ENCODE results near the gene TAF4.

Gene TAF4

DNA sequence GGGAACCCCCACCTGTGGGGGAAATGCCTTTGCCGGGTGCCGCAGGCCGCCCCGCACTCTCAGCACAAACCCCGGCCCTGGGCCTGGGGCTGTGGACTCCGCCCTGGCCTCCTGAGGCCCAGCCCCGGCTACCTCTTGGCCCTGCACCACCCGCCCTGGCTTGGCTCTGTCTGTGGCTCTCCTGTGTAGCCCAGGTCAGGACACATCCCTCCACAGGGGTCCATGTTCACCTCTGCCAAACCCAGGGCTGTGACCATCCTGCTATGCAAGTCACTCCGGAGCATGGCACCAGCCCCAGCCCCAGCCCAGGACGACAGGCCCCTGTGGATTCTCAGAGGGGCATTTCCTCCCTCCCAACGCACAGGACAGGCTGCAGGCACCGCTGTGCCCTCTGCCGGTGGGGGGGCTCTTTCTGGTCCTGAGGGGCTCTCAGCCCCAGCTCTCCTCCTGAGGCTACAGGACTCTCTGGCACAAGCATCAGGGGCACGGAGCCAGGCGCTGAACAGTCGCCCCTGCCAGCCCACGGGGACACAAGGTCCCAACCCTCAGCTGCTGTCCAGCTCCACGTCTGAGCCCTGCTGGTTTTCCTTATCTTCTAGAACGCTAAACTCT is 45.7 kb downstream of the TAF4 start:
- H3K9ac ChIP-seq (ENCODE audit: low read depth, low read length): no peak overlapping the region

DNA sequence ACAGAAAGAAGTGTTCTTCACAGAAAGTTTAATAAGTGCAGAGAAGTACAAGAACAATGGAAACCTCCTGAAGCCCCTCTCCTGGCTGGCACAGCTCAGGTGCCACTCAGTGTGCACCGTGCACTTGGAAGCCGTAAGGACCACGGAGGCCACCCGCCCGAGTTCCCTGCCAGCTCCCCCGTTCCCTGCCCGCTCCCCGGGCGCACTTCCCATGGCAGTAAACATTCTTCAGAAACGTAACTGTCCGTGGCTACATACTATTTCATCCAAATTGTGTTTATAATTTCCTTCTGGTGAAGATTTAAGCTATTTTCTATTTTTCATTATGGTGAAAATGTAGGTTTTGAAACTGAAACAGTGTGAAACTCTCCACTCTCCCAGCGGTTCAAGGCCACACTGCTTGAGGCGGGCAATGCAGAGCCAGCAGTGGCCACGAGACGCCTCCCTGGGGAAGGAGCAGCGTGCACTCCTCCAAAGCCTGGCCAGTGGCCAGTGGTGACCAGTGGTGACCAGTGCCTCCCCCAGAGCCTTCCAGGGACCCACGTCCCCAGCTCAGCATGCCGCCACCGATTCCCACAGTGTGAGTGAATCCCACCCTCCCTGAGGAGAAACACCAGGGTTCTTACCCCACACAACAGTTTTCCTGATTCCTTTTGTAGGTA is 46.4 kb downstream of the TAF4 start:
- H3K36me3 ChIP-seq (ENCODE audit: insufficient read depth, low read length): no peaks in the 10 kb centered on the region
- no peaks in the 10 kb centered on the region for H3K4me1 ChIP-seq (ENCODE audit: insufficient read depth, low read length)
- no peak overlapping the region for H3K9ac ChIP-seq (ENCODE audit: low read depth, low read length)
- H3K9me3 ChIP-seq (ENCODE audit: control insufficient read depth, insufficient read depth, low read length): no peaks in the 10 kb centered on the region

More for the DNA sequence above, 45.7 kb downstream of the TAF4 start:
- Histone ChIP-seq H3K36me3 (ENCODE audit: insufficient read depth, low read length) (no peaks in the 10 kb centered on the region), H3K4me1 (ENCODE audit: insufficient read depth, low read length) (no peaks in the 10 kb centered on the region), H3K9me3 (ENCODE audit: control insufficient read depth, insufficient read depth, low read length) (no peaks in the 10 kb centered on the region)

DNA sequence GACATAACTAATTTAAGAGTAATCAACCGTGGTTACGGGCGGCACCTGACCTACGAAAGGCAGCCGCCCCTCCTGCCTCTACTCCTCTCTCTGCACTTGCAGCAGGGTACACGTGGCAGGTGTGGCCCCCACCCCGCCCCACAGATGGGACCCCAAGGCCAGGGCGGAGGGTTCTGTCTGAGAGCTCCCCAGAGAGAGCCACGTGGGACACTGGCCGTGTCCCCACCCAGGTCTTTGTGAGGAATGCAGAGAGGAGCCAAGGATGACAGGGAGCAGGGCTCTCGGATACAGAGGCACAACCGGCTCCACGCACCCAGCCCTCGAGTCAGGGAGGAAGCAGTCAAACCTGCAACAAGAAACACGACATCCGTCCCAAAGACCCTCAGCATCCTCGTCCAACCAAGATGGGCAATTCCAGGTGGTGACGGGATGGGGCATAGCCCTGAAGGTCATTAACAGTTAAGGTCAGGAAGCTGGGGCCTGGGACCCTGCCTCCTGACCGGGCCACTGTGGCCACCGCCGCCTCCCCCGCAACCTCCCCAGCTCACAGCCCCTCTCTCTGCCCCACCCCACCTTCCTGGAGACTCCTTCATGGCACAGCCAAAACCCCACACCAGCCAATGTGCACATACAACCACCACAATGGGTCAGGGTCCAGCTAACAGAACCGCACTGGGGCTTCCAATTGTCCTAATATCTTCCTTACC is 47.1 kb downstream of the TAF4 start:
- Histone ChIP-seq H3K9me3 (ENCODE audit: control insufficient read depth, insufficient read depth, low read length) (no peaks in the 10 kb centered on the region), H3K9ac (ENCODE audit: low read depth, low read length) (no peak overlapping the region), H3K36me3 (ENCODE audit: insufficient read depth, low read length) (no peaks in the 10 kb centered on the region), H3K4me1 (ENCODE audit: insufficient read depth, low read length) (no peaks in the 10 kb centered on the region)

DNA sequence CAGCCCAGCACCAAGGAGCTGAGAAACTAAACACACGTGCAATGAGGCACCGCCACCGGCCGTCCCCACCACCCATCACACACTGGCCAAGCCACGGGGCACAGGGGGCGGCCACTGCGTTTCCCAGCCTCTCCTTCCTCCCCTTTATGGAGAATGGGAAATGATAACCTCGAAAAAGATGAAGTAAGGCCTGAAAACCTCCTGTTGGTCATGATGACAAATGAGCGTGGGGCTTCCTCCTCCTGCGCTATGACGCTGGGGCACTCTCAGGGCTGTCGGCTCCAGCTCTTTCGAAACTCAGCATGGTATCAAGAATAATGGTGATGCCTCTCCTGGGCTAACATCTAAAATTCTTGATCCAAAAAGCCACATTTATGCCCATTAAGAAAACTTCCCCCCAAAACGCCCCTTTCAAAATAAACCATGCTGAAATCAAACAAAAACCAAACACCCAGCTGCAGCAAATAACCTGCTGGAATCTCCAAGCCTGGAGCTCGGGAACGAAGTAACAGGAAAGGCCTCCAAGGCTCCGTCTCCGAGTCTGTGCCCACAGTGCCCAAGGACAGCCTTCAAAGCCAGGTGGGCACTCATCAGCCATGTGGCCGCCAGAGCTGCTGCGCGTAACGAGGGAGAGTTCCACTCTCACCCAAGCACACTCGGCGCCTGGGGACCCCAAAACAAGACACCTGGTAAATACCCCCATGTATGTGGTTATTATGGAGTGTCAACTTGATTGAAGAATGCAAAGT is 50.0 kb downstream of the TAF4 start:
- H3K9ac ChIP-seq (ENCODE audit: low read depth, low read length): no peak overlapping the region
- H3K4me1 ChIP-seq (ENCODE audit: insufficient read depth, low read length): no peaks in the 10 kb centered on the region
- H3K9me3 ChIP-seq (ENCODE audit: control insufficient read depth, insufficient read depth, low read length): no peaks in the 10 kb centered on the region
- peaks cover 2% of the 10 kb centered on the region; the same call in 1 of the 2 replicates for H3K36me3 ChIP-seq (ENCODE audit: insufficient read depth, low read length)

DNA sequence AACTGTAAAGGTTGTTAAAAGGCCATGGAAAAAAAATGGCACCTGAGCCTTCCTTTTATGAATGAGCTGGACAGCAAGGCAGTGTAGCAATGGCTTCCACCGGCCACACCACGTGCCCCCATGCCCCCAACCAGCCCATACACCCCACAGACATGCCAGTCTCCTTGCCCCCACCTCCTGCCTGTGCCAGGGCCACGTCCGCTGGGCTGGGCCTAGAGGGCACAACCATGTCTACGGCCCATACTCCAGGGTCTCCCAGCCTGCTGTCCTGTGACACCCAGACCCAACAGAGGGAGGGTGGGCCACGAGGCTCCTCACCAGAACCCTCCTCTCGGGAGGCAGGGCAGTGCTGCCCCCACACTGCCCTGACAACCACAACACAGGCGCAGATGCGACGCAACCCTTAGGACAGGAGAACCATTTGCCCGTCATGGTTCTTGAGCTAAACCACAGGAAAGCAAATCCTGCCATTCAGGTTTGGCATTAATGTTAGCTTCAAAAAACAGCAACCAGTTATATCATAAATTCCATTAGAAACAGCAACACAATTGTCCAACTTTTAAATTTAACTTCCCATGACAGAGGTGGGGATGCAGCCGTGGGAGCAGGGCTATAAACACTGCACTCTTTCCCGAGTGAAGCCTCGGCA is 50.7 kb downstream of the TAF4 start:
- Histone ChIP-seq H3K9ac (ENCODE audit: low read depth, low read length) (no peak overlapping the region), H3K9me3 (ENCODE audit: control insufficient read depth, insufficient read depth, low read length) (no peaks in the 10 kb centered on the region), H3K36me3 (ENCODE audit: insufficient read depth, low read length) (peaks cover 2% of the 10 kb centered on the region; the same call in 1 of the 2 replicates)

DNA sequence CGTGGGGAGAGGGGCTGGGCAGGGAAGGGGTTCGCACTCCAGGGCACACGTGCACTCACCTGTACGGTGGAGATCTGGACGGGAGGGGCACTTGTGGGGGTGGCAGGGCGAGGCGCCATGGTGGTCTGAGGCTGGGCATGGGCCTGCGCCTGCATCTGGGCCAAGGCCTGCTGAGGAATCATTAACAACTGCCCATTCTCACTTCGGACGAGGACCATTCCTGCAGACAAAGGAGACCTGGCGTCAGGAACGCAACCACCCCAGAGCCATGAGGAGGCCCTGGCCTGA is 51.2 kb downstream of the TAF4 start:
- Histone ChIP-seq H3K4me1 (ENCODE audit: insufficient read depth, low read length) (no peaks in the 10 kb centered on the region), H3K36me3 (ENCODE audit: insufficient read depth, low read length) (peaks cover 2% of the 10 kb centered on the region; the same call in 1 of the 2 replicates), H3K9ac (ENCODE audit: low read depth, low read length) (no peak overlapping the region), H3K9me3 (ENCODE audit: control insufficient read depth, insufficient read depth, low read length) (no peaks in the 10 kb centered on the region)

More for the DNA sequence above, 50.7 kb downstream of the TAF4 start:
- H3K4me1 ChIP-seq (ENCODE audit: insufficient read depth, low read length): no peaks in the 10 kb centered on the region

DNA sequence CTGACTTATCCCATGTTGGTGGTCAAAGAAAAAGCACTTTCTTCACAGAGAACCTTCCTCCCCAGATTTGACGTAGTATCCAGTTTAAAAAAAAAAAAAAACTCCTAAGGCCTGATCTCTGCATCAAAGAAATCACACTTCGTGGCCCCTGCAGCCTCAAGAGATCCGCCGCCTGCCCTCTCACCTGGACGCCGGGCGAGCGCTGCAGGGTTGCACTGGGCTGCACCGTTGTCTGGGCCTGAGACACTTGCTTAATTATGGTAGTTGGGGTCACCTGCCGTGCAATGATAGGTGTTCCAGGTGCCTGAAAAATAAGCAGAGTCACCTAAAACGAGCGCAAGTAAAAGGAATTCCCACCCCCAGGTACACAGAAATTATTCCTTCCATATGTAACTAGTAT is 53.0 kb downstream of the TAF4 start:
- H3K4me1 ChIP-seq (ENCODE audit: insufficient read depth, low read length): no peaks in the 10 kb centered on the region
- no peak overlapping the region for H3K9ac ChIP-seq (ENCODE audit: low read depth, low read length)
- no peaks in the 10 kb centered on the region for H3K9me3 ChIP-seq (ENCODE audit: control insufficient read depth, insufficient read depth, low read length)
- H3K36me3 ChIP-seq (ENCODE audit: insufficient read depth, low read length): peaks cover 5% of the 10 kb centered on the region; the same call in 1 of the 2 replicates

DNA sequence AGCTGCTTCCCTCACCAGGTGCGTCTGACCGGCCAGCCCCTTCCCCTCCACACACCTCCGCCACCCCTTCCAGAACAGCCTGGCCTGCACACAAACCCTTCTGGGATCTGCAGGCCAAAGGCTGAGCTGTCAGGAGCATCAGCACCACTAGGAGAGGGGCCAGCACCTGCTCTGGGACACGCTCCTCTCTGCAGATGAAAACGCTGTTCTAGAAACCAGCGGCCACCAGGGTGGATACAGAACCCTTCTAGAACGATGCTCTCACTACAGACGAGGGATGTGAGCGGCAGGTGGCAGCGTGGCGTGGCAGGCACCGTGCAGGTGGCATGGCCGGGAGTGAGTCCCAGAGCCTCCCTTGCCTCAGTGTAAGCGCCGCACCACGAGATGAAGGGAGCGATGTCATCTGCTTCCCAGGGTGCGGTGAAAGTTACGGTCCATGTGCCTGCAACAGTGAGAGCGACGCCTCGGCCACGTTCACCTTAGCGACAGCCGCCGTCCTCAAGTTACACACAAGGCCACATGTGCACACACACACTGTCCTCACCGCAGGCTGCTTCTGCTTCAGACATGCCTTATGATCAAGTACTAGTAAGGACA is 53.6 kb downstream of the TAF4 start:
- H3K36me3 ChIP-seq (ENCODE audit: insufficient read depth, low read length): peaks cover 7% of the 10 kb centered on the region; the same call in 1 of the 2 replicates

DNA sequence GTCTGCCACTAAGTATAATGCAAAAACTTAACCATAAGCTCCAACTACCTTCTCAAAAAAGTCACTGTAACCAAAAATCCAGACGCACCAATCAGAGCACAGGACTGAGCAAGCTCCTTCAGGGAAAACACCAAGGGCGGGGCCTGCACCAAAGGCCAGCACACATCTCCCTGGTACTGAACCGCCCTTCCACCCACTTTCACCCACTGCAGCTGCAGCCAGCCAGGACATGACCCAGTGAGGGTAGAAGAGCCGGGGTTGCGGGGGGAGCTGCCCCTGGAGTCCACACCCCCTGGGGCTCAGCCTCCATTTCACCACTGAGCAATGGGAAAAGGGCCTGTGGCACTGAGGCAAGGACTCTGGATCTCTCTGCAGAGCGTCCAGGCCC is 54.3 kb downstream of the TAF4 start:
- H3K36me3 ChIP-seq (ENCODE audit: insufficient read depth, low read length): peaks cover 7% of the 10 kb centered on the region; the same call in 1 of the 2 replicates

More for the DNA sequence above, 53.6 kb downstream of the TAF4 start:
- no peak overlapping the region for H3K9ac ChIP-seq (ENCODE audit: low read depth, low read length)
- H3K9me3 ChIP-seq (ENCODE audit: control insufficient read depth, insufficient read depth, low read length): no peaks in the 10 kb centered on the region
- H3K4me1 ChIP-seq (ENCODE audit: insufficient read depth, low read length): no peaks in the 10 kb centered on the region

DNA sequence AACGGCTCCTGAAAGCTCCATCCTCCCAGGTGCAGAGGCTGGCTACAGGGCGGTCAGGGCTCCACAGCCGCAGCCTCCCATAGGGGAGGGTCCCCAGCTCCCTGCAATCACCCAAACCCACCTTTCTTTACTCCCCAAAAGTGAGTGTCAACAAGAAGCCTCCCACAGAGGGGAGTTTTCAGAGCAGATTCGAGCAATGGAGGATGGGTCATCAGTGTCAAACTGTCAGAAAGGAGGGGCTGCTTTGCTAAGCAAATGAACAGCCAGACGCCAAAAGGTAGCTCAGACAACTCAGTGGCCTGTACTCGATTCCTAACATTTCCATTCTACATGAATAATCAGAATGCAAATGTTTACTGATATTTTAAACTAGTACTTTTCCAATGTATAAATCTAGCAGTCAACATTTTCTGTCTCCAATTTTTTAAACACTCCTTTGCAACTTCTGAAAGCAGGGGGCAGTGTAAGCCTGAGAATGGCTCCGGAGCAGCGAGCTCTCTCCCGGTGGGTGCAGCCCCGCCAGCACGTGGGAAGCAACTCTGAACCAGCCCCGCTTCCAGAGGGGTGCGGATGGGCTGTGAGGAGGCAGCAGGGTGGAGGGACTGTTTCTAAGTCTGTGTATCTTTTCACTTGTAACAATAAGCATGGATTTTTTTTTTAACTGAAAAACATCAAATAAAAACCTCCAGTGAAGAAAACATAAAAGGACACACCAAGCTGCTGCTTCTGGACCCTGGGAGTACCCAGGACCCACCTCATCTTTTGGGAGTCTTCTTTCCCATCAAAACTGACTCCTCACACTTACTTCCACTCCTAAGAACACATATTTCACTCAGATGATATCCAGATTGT is 54.9 kb downstream of the TAF4 start:
- H3K4me1 ChIP-seq (ENCODE audit: insufficient read depth, low read length): no peaks in the 10 kb centered on the region
- H3K36me3 ChIP-seq (ENCODE audit: insufficient read depth, low read length): peaks cover 7% of the 10 kb centered on the region; the same call in 1 of the 2 replicates
- H3K9me3 ChIP-seq (ENCODE audit: control insufficient read depth, insufficient read depth, low read length): no peaks in the 10 kb centered on the region
- H3K9ac ChIP-seq (ENCODE audit: low read depth, low read length): no peak overlapping the region

More for the DNA sequence above, 54.3 kb downstream of the TAF4 start:
- no peaks in the 10 kb centered on the region for H3K9me3 ChIP-seq (ENCODE audit: control insufficient read depth, insufficient read depth, low read length)
- no peak overlapping the region for H3K9ac ChIP-seq (ENCODE audit: low read depth, low read length)
- no peaks in the 10 kb centered on the region for H3K4me1 ChIP-seq (ENCODE audit: insufficient read depth, low read length)

DNA sequence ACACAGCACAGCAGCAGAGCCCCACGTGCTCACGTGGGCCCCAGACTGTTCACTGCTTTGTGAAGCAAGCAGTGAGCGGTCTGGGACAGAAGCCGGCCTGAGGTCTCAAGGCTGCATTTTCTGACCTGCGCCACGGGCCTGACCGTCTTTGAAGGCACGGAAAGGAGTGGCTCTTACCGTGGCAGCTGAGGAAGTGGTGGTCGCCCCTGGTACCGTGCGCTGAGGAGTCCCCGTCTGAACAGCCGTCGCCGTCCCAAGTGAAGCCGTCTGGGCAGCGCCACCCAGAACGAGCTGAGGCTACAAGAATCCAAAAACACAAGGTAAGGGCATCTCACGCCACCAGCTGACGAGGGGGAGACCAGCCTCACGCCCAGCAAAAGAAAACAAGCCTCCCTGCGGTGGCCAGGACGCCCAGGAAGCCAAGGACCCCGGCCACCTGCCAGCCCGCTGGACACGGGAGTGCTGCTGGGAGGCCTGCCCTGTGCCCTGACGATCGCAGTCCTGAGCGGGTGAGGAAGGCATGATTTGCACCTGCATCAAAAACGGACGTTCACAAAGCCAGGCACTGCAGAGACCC is 55.7 kb downstream of the TAF4 start:
- H3K9me3 ChIP-seq (ENCODE audit: control insufficient read depth, insufficient read depth, low read length): no peaks in the 10 kb centered on the region
- H3K9ac ChIP-seq (ENCODE audit: low read depth, low read length): no peak overlapping the region
- H3K4me1 ChIP-seq (ENCODE audit: insufficient read depth, low read length): no peaks in the 10 kb centered on the region
- peaks cover 12% of the 10 kb centered on the region; the same call in 1 of the 2 replicates for H3K36me3 ChIP-seq (ENCODE audit: insufficient read depth, low read length)

DNA sequence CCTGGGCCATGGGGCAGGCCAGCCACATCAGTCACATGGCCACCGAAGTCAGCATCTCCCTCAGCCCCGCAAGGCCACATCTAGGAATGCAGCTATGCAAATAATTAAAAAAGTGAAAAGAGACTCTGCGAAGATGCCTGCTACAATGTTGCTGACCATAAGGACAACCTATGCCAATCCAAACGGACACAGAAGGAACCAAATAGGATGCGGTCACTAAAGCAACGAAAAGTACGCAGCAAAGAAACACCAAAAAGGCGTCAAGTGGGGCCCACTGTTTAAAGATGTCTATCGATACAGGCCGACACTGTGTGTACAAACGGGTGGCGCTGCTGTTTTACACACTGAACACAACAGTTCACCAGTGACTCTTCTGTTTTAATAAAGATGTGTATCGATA is 56.4 kb downstream of the TAF4 start:
- no peaks in the 10 kb centered on the region for H3K4me1 ChIP-seq (ENCODE audit: insufficient read depth, low read length)
- no peak overlapping the region for H3K9ac ChIP-seq (ENCODE audit: low read depth, low read length)
- H3K36me3 ChIP-seq (ENCODE audit: insufficient read depth, low read length): peaks cover 12% of the 10 kb centered on the region; the same call in 1 of the 2 replicates
- H3K9me3 ChIP-seq (ENCODE audit: control insufficient read depth, insufficient read depth, low read length): no peaks in the 10 kb centered on the region

Data from ES-I3 (cell line).